Caco-2 (cell line): Measurements from ENCODE around the gene RCVRN. TPM values are rescaled to one million over a fixed set of nuclear protein-coding genes. Genes with fewer than 3 reads are reported as not detected.

ENCODE experiments used
- BruUV-seq: library from RNA; stranded (reverse); fragments of 400-500 nt; replicated peaks from 2 replicates; lab custom pipeline; 2021; lab: Mats Ljungman, UMichigan
- CTCF ChIA-PET: fragments of 300-600 bp; sonication (Branson Sonifier 250); formaldehyde crosslinking; loops from one replicate; lab custom pipeline; 2022; ENCODE audit warnings: antibody characterized with exemption; lab: Charles Lee
- POLR2A ChIA-PET: fragments of 300-600 bp; sonication (Branson Sonifier 250); formaldehyde crosslinking; loops from one replicate; lab custom pipeline; 2022; ENCODE audit warnings: antibody characterized with exemption; lab: Charles Lee
- DNase-seq, 2 experiments: peaks; one replicate each; pipeline versions ENCODE4 v3.0.0 to v3.0.0-alpha.2; 2020 to 2022
- H3K27me3 ChIP-seq: replicated peaks from 2 replicates; pipeline ENCODE4 v1.6.0; 2011; ENCODE audit warnings: low read length; ENCODE audit not compliant: control insufficient read depth, insufficient read depth
- H3K36me3 ChIP-seq: 2 replicates; pipeline ENCODE4 v1.5.1; 2011; ENCODE audit warnings: low read length; ENCODE audit not compliant: control insufficient read depth, insufficient read depth
- H3K4me1 ChIP-seq: fragments of 250-450 bp; sonication (Bioruptor Pico); 2 replicates; pipeline ENCODE4 v1.5.1; 2020; ENCODE audit warnings: mild to moderate bottlenecking
- H3K4me3 ChIP-seq: 2 replicates; pipeline ENCODE4 v1.5.1; 2011; ENCODE audit warnings: low read depth, mild to moderate bottlenecking, control low read depth, low read length
- H3K9me3 ChIP-seq: fragments of 250-450 bp; sonication (Bioruptor Pico); 2 replicates; pipeline ENCODE4 v1.5.1; 2020; ENCODE audit warnings: mild to moderate bottlenecking, moderate library complexity
- H3K27ac Mint-ChIP-seq: one replicate; pipeline ENCODE4 v1.8.0; 2022; ENCODE audit warnings: mixed read lengths; ENCODE audit not compliant: unreplicated experiment
- H3K27me3 Mint-ChIP-seq: one replicate; pipeline ENCODE4 v1.8.0; 2022; ENCODE audit warnings: mixed read lengths; ENCODE audit not compliant: insufficient read depth, unreplicated experiment
- H3K36me3 Mint-ChIP-seq: one replicate; pipeline ENCODE4 v1.8.0; 2022; ENCODE audit warnings: mild to moderate bottlenecking, mixed read lengths; ENCODE audit not compliant: insufficient read depth, unreplicated experiment
- H3K4me1 Mint-ChIP-seq: one replicate; pipeline ENCODE4 v1.8.0; 2022; ENCODE audit warnings: low read depth, mixed read lengths; ENCODE audit not compliant: unreplicated experiment
- H3K4me3 Mint-ChIP-seq: one replicate; pipeline ENCODE4 v1.8.0; 2022; ENCODE audit warnings: mild to moderate bottlenecking, moderate library complexity, mixed read lengths; ENCODE audit not compliant: unreplicated experiment
- H3K9me3 Mint-ChIP-seq: one replicate; pipeline ENCODE4 v1.8.0; 2022; ENCODE audit warnings: mixed read lengths; ENCODE audit not compliant: unreplicated experiment
- intact Hi-C: fragments of 100-400 bp; cut with micrococcal nuclease; formaldehyde crosslinking; loops from one replicate; pipeline ENCODE4 v1.10.0; 2022; ENCODE audit not compliant: unreplicated experiment
- total RNA-seq: library from RNA; stranded (reverse); gene quantifications from 2 replicates; pipeline ENCODE4 v1.2.3, GENCODE V29; 2022
- TF ChIP-seq, protein P1 (sequence below), 2 experiments: fragments of 200-600 bp in 1 of 2; IDR thresholded peaks; 1 replicate in 1 of 2; 2 replicates in 1 of 2; pipeline versions ENCODE4 v1.5.1 to v1.8.0; 2011 to 2022; ENCODE audit warnings: antibody characterized with exemption in 1 of 2, control low read depth in 1 of 2, inconsistent platforms in 1 of 2, low read depth in 1 of 2, low read length in 1 of 2, mild to moderate bottlenecking in 1 of 2, moderate library complexity in 1 of 2; ENCODE audit not compliant: insufficient read depth in 1 of 2, severe bottlenecking in 1 of 2, unreplicated experiment in 1 of 2

Gene RCVRN
- total RNA-seq, 1 experiment from 2014 or later, result not detected

DNA sequence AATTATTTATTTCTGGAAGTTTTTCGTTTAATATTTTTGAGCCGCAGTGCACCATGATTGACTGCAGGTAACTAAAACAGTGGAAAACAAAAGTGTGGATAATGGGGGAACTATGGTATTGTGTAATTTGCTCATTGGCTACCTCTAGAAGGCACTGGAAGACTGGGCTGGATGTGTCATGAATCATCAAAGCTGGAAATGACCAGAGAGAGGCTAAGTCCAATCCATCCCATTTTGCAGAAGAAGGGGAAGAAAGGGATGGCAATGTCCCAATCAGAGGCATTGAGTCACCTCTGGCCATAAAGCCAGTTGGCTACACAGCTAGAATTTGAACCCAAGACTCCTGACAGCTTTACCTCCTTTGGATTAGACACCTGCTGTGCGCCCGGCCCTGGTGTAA is 50.0 kb downstream of the RCVRN start:
- TF ChIP-seq, protein P1, sequence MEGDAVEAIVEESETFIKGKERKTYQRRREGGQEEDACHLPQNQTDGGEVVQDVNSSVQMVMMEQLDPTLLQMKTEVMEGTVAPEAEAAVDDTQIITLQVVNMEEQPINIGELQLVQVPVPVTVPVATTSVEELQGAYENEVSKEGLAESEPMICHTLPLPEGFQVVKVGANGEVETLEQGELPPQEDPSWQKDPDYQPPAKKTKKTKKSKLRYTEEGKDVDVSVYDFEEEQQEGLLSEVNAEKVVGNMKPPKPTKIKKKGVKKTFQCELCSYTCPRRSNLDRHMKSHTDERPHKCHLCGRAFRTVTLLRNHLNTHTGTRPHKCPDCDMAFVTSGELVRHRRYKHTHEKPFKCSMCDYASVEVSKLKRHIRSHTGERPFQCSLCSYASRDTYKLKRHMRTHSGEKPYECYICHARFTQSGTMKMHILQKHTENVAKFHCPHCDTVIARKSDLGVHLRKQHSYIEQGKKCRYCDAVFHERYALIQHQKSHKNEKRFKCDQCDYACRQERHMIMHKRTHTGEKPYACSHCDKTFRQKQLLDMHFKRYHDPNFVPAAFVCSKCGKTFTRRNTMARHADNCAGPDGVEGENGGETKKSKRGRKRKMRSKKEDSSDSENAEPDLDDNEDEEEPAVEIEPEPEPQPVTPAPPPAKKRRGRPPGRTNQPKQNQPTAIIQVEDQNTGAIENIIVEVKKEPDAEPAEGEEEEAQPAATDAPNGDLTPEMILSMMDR (IDR thresholded peaks at IDR 0.05; ENCODE audit: insufficient read depth in 1 of 2, low read depth in 1 of 2, low read length in 1 of 2, severe bottlenecking in 1 of 2, unreplicated experiment in 1 of 2), result no peak
- Mint-ChIP-seq H3K4me3 (no peak overlapping the region), H3K27me3 (peaks cover 2% of the 10 kb centered on the region), H3K36me3 (no peaks in the 10 kb centered on the region), H3K9me3 (no peaks in the 10 kb centered on the region), H3K27ac (no peak overlapping the region), H3K4me1 (no peaks in the 10 kb centered on the region)
- no peak overlapping the region for H3K4me3 ChIP-seq
- ChIA-PET CTCF (no interaction called here), POLR2A (no interaction called here)
- H3K4me1 ChIP-seq, result no peaks in the 10 kb centered on the region
- intact Hi-C loops, result no loop called here
- no peaks in the 10 kb centered on the region for H3K36me3 ChIP-seq
- no TSS peak for BruUV-seq
- H3K27me3 ChIP-seq, result no peaks in the 10 kb centered on the region
- no peaks in the 10 kb centered on the region for H3K9me3 ChIP-seq
- no peak for DNase-seq

DNA sequence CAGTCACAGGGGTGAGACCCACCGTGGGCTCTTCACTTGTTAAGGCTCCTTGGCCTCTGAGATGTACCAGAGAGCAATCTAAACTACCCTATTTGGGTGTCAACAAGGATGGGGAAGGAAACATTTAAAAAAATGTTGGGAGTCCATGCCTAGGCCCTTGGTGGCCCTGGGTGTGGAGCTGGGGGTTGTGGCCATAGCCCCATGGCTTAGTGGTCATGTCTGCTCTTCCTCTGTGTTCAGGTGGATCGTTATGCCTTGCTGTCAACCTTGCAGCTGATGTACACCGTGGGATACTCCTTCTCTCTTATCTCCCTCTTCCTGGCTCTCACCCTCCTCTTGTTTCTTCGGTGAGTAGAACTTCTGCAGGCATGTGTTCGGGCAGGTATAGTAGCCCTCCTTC is 50.8 kb downstream of the RCVRN start:
- Histone ChIP-seq H3K36me3 (no peaks in the 10 kb centered on the region), H3K4me3 (no peak overlapping the region), H3K4me1 (no peaks in the 10 kb centered on the region), H3K9me3 (no peaks in the 10 kb centered on the region), H3K27me3 (no peaks in the 10 kb centered on the region)
- ChIA-PET POLR2A (no interaction called here), CTCF (no interaction called here)
- Mint-ChIP-seq H3K4me1 (no peaks in the 10 kb centered on the region), H3K27me3 (peaks cover 2% of the 10 kb centered on the region), H3K27ac (no peak overlapping the region), H3K9me3 (no peaks in the 10 kb centered on the region), H3K36me3 (no peaks in the 10 kb centered on the region), H3K4me3 (no peak overlapping the region)
- TF ChIP-seq, protein P1 (IDR thresholded peaks at IDR 0.05; ENCODE audit: insufficient read depth in 1 of 2, low read depth in 1 of 2, low read length in 1 of 2, severe bottlenecking in 1 of 2, unreplicated experiment in 1 of 2), result no peak
- intact Hi-C loops, result no loop called here
- BruUV-seq, result no TSS peak
- no peak for DNase-seq

DNA sequence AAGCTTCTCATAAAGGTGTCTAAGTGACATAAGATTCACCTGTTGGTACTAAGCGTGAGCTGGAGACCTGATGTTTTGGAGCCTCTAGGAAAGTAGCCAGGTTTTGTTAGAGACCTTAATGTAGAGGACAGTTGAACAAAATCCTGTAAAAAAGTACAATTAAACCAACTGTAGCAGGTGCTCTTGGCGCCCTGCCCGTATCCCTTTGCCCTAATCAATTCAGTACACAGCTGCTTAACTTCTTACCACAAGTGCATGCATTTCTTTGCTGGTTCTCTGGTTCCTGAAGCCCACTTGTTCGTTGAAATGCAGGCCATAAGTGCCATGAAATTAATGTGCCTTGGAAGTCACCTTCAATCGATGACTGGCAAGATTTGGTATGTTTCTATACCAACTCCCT is 54.9 kb downstream of the RCVRN start:
- intact Hi-C loops, result no loop called here
- Mint-ChIP-seq H3K9me3 (no peaks in the 10 kb centered on the region), H3K36me3 (no peaks in the 10 kb centered on the region), H3K27me3 (peaks cover 2% of the 10 kb centered on the region), H3K4me3 (no peak overlapping the region), H3K27ac (no peak overlapping the region), H3K4me1 (no peaks in the 10 kb centered on the region)
- no peak for DNase-seq
- ChIA-PET POLR2A (no interaction called here), CTCF (interaction anchor here (0.6 kb wide), 1 partner anchor 782 kb away, joined by 6 read pairs; no protein-coding TSS in a partner anchor)
- TF ChIP-seq, protein P1 (IDR thresholded peaks at IDR 0.05; ENCODE audit: insufficient read depth in 1 of 2, low read depth in 1 of 2, low read length in 1 of 2, severe bottlenecking in 1 of 2, unreplicated experiment in 1 of 2), result no peak
- Histone ChIP-seq H3K36me3 (no peaks in the 10 kb centered on the region), H3K9me3 (no peaks in the 10 kb centered on the region), H3K4me1 (no peaks in the 10 kb centered on the region), H3K4me3 (no peak overlapping the region), H3K27me3 (no peaks in the 10 kb centered on the region)
- no TSS peak for BruUV-seq

Other genes with a start within 250 kb of the RCVRN start
- gene DHRS7C, start 113.7 kb downstream of the RCVRN start, total RNA-seq, result not detected in 2 replicates
- not detected in 2 replicates for gene GSG1L2, start 83.2 kb downstream of the RCVRN start, total RNA-seq
- not detected in 2 replicates for gene GLP2R, start 79.3 kb downstream of the RCVRN start, total RNA-seq